GM12878 (cell line): ENCODE measurements around the gene GPN2. TPM values are rescaled to one million over a fixed set of nuclear protein-coding genes. Genes with fewer than 3 reads are reported as not detected.

Source experiments
- ATAC-seq: fragments of 200-7000 bp; cut with Tn5 transposase; 3 replicates; pipeline ENCODE4 v1.9.1; 2020; ENCODE audit warnings: mild to moderate bottlenecking, moderate library complexity
- BruUV-seq: library from RNA; stranded (reverse); fragments of 400-500 nt; replicated peaks from 2 replicates; lab custom pipeline; 2021; lab: Mats Ljungman, UMichigan
- CTCF ChIA-PET: fragments of 300-600 bp; sonication (Branson Sonifier 250); formaldehyde crosslinking; extraction: SDS; loops from one replicate; lab custom pipeline; 2021; ENCODE audit warnings: inconsistent platforms; lab: Yijun Ruan, JAX
- POLR2A ChIA-PET: fragments of 350-600 bp; formaldehyde crosslinking; extraction: SDS; loops from one replicate; lab custom pipeline; 2021; ENCODE audit warnings: inconsistent platforms; lab: Charles Lee
- RAD21 ChIA-PET: fragments of 300-600 bp; sonication (Branson Sonifier 250); formaldehyde crosslinking; loops from one replicate; lab custom pipeline; 2023; ENCODE audit warnings: antibody characterized with exemption; ENCODE audit not compliant: unreplicated experiment; lab: Charles Lee
- SMC1A ChIA-PET: fragments of 300-600 bp; sonication (Branson Sonifier 250); formaldehyde crosslinking; loops from one replicate; lab custom pipeline; 2023; ENCODE audit not compliant: unreplicated experiment, uncharacterized antibody; lab: Charles Lee
- DNase-seq: peaks from one replicate; pipeline ENCODE4 v3.0.0-alpha.2; 2011; ENCODE audit warnings: low read depth, low spot score
- FAIRE-seq: peaks from 3 replicates; lab custom pipeline; 2011; peaks lifted over from hg19 to GRCh38; lab: Jason Lieb, UNC
- H2AFZ ChIP-seq: 2 replicates; pipeline ENCODE4 v1.6.0; 2011; ENCODE audit warnings: low read depth, low read length, control low read depth; ENCODE audit not compliant: control insufficient read depth
- H3K27ac ChIP-seq: 2 replicates; pipeline ENCODE4 v1.5.1; 2011; ENCODE audit warnings: control low read depth; ENCODE audit not compliant: control insufficient read depth, insufficient read depth
- H3K27me3 ChIP-seq, 2 experiments: replicated peaks in 1 of 2; 2 replicates each; pipeline versions ENCODE4 v1.6.0 to v1.6.1; 2011; ENCODE audit warnings: low read length in 1 of 2; ENCODE audit not compliant: control insufficient read depth in 2 of 2, insufficient read depth in 2 of 2
- H3K36me3 ChIP-seq, 2 experiments: 2 replicates each; pipeline ENCODE4 v1.5.1; 2011; ENCODE audit warnings: low read length in 1 of 2; ENCODE audit not compliant: control insufficient read depth in 2 of 2, insufficient read depth in 2 of 2
- H3K4me1 ChIP-seq: 2 replicates; pipeline ENCODE4 v1.6.1; 2011; ENCODE audit warnings: mild to moderate bottlenecking, low read length, moderate library complexity, mixed read lengths; ENCODE audit not compliant: control insufficient read depth, insufficient read depth
- H3K4me2 ChIP-seq: 2 replicates; pipeline ENCODE4 v1.6.0; 2011; ENCODE audit warnings: control low read depth; ENCODE audit not compliant: control insufficient read depth, insufficient read depth
- H3K4me3 ChIP-seq: fragments of 200-600 bp; sonication (generic); 2 replicates; pipeline ENCODE4 v1.5.1; 2016
- H3K79me2 ChIP-seq: 2 replicates; pipeline ENCODE4 v1.6.0; 2011; ENCODE audit warnings: low read length; ENCODE audit not compliant: control insufficient read depth, insufficient read depth
- H3K9ac ChIP-seq: 2 replicates; pipeline ENCODE4 v1.8.0; 2011; ENCODE audit warnings: low read length, control low read depth, mixed read lengths; ENCODE audit not compliant: control insufficient read depth, insufficient read depth
- H3K9me3 ChIP-seq: replicated peaks from 3 replicates; pipeline ENCODE4 v1.5.1; 2011; ENCODE audit warnings: mild to moderate bottlenecking, low read length; ENCODE audit not compliant: control insufficient read depth, insufficient read depth
- H4K20me1 ChIP-seq: 2 replicates; pipeline ENCODE4 v1.6.0; 2011; ENCODE audit not compliant: control insufficient read depth, insufficient read depth
- CBFB ChIP-seq: IDR thresholded peaks from 2 replicates; pipeline ENCODE4 v1.6.1; 2016; ENCODE audit warnings: antibody characterized with exemption, low read depth
- CREB1 ChIP-seq: IDR thresholded peaks from 2 replicates; pipeline ENCODE4 v1.6.1; 2012; ENCODE audit warnings: low read depth, mild to moderate bottlenecking, inconsistent platforms
- EGR1 ChIP-seq, 2 experiments: IDR thresholded peaks; 1 replicate in 1 of 2; 2 replicates in 1 of 2; pipeline ENCODE4 v1.6.1; 2011 to 2012; ENCODE audit warnings: low read depth in 2 of 2, low read length in 2 of 2, borderline replicate concordance in 1 of 2, mild to moderate bottlenecking in 1 of 2, moderate library complexity in 1 of 2
- EZH2 ChIP-seq: IDR thresholded peaks from 2 replicates; pipeline ENCODE4 v1.6.1; 2012; ENCODE audit warnings: low read depth, mild to moderate bottlenecking, control low read depth, inconsistent platforms, low read length, borderline replicate concordance; ENCODE audit not compliant: control insufficient read depth
- FOXK2 ChIP-seq: fragments of 450-650 bp; IDR thresholded peaks from 2 replicates; pipeline ENCODE4 v1.6.1; 2017; ENCODE audit warnings: mild to moderate bottlenecking, moderate library complexity
- JUND ChIP-seq: IDR thresholded peaks from 2 replicates; pipeline ENCODE4 v1.6.1; 2012; ENCODE audit warnings: low read depth, mild to moderate bottlenecking, low read length, improper control_type of control experiment, moderate library complexity
- MEF2A ChIP-seq: IDR thresholded peaks from 2 replicates; pipeline ENCODE4 v1.6.1; 2011; ENCODE audit warnings: low read depth, mild to moderate bottlenecking, low read length, moderate library complexity; ENCODE audit not compliant: insufficient read depth
- SMC3 ChIP-seq: IDR thresholded peaks from 2 replicates; pipeline ENCODE4 v1.6.1; 2011; ENCODE audit warnings: low read length, improper control_type of control experiment, borderline replicate concordance
- STAT1 ChIP-seq: fragments of 450-650 bp; conservative IDR thresholded peaks from 2 replicates; pipeline ENCODE4 v1.6.1; 2014; ENCODE audit warnings: antibody characterized with exemption, mild to moderate bottlenecking
- YY1 ChIP-seq: IDR thresholded peaks from 2 replicates; pipeline ENCODE4 v1.6.1; 2011; ENCODE audit warnings: low read depth, mild to moderate bottlenecking, low read length
- ZNF622 ChIP-seq: fragments of 450-650 bp; IDR thresholded peaks from 2 replicates; pipeline ENCODE4 v1.6.1; 2017; ENCODE audit warnings: mild to moderate bottlenecking, inconsistent platforms
- WGBS: methylation state at CpG from one replicate; pipeline ENCODE4 v1.1.6; 2016; ENCODE audit warnings: low lambda C conversion rate; ENCODE audit not compliant: insufficient replicate concordance, insufficient coverage; ENCODE audit errors: missing lambda C conversion rate; 5-methylcytosine and 5-hydroxymethylcytosine counted together
- in situ Hi-C: fragments of 300-500 bp; cut with MboI; formaldehyde crosslinking; loops from 9 replicates; pipeline ENCODE4 v1.14.3; 2018; ENCODE audit warnings: mixed read lengths
- intact Hi-C: fragments of 100-400 bp; cut with micrococcal nuclease; formaldehyde crosslinking; loops from one replicate; pipeline ENCODE4 v1.14.2; 2022; ENCODE audit not compliant: unreplicated experiment
- polyA plus RNA-seq, 11 experiments: library from polyadenylated mRNA; depleted of rRNA in 4 of 11; unstranded in 6 of 11; stranded (reverse) in 5 of 11; fragments of >200 nt; fragmentation: Nextera tagmentation in 4 of 11; fragmentation: Illumina TruSeq in 1 of 11; extraction: Ambion mirVana in 4 of 11; extraction: Trizol in 1 of 11; gene quantifications; 1 replicate in 1 of 11; 2 replicates in 10 of 11; pipeline versions ENCODE4 v1.2.1 to v1.2.3, GENCODE V29; 2011 to 2016; ENCODE audit warnings: inconsistent platforms in 2 of 11, missing spikeins in 2 of 11, low read depth in 1 of 11
- total RNA-seq, 4 experiments: library from RNA; depleted of rRNA in 3 of 4; stranded (reverse); fragments of >200 nt in 3 of 4; fragmentation: Illumina TruSeq in 1 of 4; extraction: Trizol in 1 of 4; gene quantifications; 2 replicates each; pipeline versions ENCODE4 v1.2.1 to v1.2.3, GENCODE V29; 2013 to 2021
- TF ChIP-seq, protein P1 (sequence below): fragments of 450-650 bp; IDR thresholded peaks from 2 replicates; pipeline ENCODE4 v1.6.1; 2017; ENCODE audit warnings: low read depth, mild to moderate bottlenecking, moderate library complexity
- TF ChIP-seq, protein P2 (sequence below), 3 experiments: IDR thresholded peaks in 2 of 3; conservative IDR thresholded peaks in 1 of 3; 2 replicates each; pipeline ENCODE4 v1.5.1; 2011; ENCODE audit warnings: low read depth in 3 of 3, low read length in 3 of 3, mild to moderate bottlenecking in 3 of 3, control low read depth in 2 of 3, moderate library complexity in 2 of 3, inconsistent platforms in 1 of 3, mixed read lengths in 1 of 3; ENCODE audit not compliant: control insufficient read depth in 2 of 3, insufficient read depth in 1 of 3; ENCODE audit errors: extremely low read depth in 1 of 3
- TF ChIP-seq, protein P3 (sequence below): fragments of 450-650 bp; IDR thresholded peaks from 2 replicates; pipeline ENCODE4 v1.6.1; 2018; ENCODE audit warnings: mild to moderate bottlenecking, low read depth, moderate library complexity; ENCODE audit not compliant: partially characterized antibody

Gene GPN2
- total and polyA plus RNA-seq, 10 of the 15 experiments (the other 5 are each of a cell fraction or from before 2014, with no cell fraction given): 8.3 to 61.4 (median 23.3) TPM

- Histone ChIP-seq H3K9ac (peak within 1 kb of the TSS; percentile 99; the same call in 1 of the 2 replicates), H2AFZ (peak within 1 kb of the TSS; percentile 58), H3K9me3 (no peaks in the 10 kb centered on the region), H3K36me3 (no peaks in the 10 kb centered on the region), H3K79me2 (no peaks in the 10 kb centered on the region; the same call in 1 of the 2 replicates), H3K27me3 (no peaks in the 10 kb centered on the region), H3K4me1 (peaks cover 16% of the 10 kb centered on the region), H3K4me3 (peak within 1 kb of the TSS; percentile 93), H3K4me2 (peak within 1 kb of the TSS; percentile 99), H3K27ac (peak within 1 kb of the TSS; percentile 99), H4K20me1 (no peaks in the 10 kb centered on the region)
- CTCF ChIA-PET: interaction anchor here (0.8 to 1.6 kb wide), 10 partner anchors 11 to 261 kb away, joined by 3 to 5 read pairs (median 3); no protein-coding TSS in a partner anchor
- TF ChIP-seq, protein P1, sequence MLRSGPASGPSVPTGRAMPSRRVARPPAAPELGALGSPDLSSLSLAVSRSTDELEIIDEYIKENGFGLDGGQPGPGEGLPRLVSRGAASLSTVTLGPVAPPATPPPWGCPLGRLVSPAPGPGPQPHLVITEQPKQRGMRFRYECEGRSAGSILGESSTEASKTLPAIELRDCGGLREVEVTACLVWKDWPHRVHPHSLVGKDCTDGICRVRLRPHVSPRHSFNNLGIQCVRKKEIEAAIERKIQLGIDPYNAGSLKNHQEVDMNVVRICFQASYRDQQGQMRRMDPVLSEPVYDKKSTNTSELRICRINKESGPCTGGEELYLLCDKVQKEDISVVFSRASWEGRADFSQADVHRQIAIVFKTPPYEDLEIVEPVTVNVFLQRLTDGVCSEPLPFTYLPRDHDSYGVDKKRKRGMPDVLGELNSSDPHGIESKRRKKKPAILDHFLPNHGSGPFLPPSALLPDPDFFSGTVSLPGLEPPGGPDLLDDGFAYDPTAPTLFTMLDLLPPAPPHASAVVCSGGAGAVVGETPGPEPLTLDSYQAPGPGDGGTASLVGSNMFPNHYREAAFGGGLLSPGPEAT: no peak
- TF ChIP-seq FOXK2 (no peak), EZH2 (no peak), SMC3 (peak; percentile 29; the same call in 1 of the 2 replicates), CREB1 (no peak), STAT1 (no peak), YY1 (0 out of 2 replicates have a peak, but pooled peaks have one; percentile 20), ZNF622 (no peak), EGR1 (IDR thresholded peaks at IDR 0.05; ENCODE audit: borderline replicate concordance in 1 of 2, low read depth in 2 of 2, low read length in 2 of 2) (0 out of 3 replicates have a peak, but pooled peaks of 1 of the 2 experiments have one; percentile 7), CBFB (no peak), JUND (no peak), MEF2A (no peak)
- TF ChIP-seq, protein P2, sequence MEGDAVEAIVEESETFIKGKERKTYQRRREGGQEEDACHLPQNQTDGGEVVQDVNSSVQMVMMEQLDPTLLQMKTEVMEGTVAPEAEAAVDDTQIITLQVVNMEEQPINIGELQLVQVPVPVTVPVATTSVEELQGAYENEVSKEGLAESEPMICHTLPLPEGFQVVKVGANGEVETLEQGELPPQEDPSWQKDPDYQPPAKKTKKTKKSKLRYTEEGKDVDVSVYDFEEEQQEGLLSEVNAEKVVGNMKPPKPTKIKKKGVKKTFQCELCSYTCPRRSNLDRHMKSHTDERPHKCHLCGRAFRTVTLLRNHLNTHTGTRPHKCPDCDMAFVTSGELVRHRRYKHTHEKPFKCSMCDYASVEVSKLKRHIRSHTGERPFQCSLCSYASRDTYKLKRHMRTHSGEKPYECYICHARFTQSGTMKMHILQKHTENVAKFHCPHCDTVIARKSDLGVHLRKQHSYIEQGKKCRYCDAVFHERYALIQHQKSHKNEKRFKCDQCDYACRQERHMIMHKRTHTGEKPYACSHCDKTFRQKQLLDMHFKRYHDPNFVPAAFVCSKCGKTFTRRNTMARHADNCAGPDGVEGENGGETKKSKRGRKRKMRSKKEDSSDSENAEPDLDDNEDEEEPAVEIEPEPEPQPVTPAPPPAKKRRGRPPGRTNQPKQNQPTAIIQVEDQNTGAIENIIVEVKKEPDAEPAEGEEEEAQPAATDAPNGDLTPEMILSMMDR (IDR thresholded peaks at IDR 0.05 in 2 of 3, conservative IDR thresholded peaks at IDR 0.05 in 1 of 3; ENCODE audit: control insufficient read depth in 2 of 3, extremely low read depth in 1 of 3, insufficient read depth in 1 of 3, low read depth in 3 of 3, low read length in 3 of 3): peak; percentile 37 to 80 (median 60)
- TF ChIP-seq, protein P3, sequence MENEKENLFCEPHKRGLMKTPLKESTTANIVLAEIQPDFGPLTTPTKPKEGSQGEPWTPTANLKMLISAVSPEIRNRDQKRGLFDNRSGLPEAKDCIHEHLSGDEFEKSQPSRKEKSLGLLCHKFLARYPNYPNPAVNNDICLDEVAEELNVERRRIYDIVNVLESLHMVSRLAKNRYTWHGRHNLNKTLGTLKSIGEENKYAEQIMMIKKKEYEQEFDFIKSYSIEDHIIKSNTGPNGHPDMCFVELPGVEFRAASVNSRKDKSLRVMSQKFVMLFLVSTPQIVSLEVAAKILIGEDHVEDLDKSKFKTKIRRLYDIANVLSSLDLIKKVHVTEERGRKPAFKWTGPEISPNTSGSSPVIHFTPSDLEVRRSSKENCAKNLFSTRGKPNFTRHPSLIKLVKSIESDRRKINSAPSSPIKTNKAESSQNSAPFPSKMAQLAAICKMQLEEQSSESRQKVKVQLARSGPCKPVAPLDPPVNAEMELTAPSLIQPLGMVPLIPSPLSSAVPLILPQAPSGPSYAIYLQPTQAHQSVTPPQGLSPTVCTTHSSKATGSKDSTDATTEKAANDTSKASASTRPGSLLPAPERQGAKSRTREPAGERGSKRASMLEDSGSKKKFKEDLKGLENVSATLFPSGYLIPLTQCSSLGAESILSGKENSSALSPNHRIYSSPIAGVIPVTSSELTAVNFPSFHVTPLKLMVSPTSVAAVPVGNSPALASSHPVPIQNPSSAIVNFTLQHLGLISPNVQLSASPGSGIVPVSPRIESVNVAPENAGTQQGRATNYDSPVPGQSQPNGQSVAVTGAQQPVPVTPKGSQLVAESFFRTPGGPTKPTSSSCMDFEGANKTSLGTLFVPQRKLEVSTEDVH: no peak
- ATAC-seq (peak; percentile 4; the same call in 1 of the 3 replicates), FAIRE-seq (no peak), DNase-seq (no peak)
- RAD21 ChIA-PET: no interaction called here
- intact Hi-C loops (no loop called here), in situ Hi-C loops (no loop called here)
- SMC1A ChIA-PET: interaction anchor here (2.3 kb wide), 1 partner anchor 25 kb away, joined by 7 read pairs; no protein-coding TSS in a partner anchor
- POLR2A ChIA-PET: no interaction called here
- BruUV-seq: no TSS peak
- 91% methylated on average over 36 of the region's 37 CpGs for WGBS
Observed at GRCh38 chr1:26862781-26863684, 27.1 kb downstream of the GPN2 start, which contains the start of gene SFN. TSS of gene SFN (plus strand) at chr1:26863149. CDS start at chr1:26863213, 64 bp downstream.
